ENCODE data around the gene PRPF6. TPM values are rescaled to one million over a fixed set of nuclear protein-coding genes. Genes with fewer than 3 reads are reported as not detected.

PRPF6 gene
- total RNA-seq, 1 experiment from 2014 or later: 181 TPM

GRCh38 chr20:64062596-64063388, 81.9 kb downstream of the PRPF6 start, which contains the start of gene TCEA2:
TCEA2 (plus strand) TSS chr20:64063198; CDS start chr20:64063313, 115 bp downstream.
- peaks cover 23% of the 10 kb centered on the region for H3K4me1 ChIP-seq
- H3K27me3 ChIP-seq (replicated peaks; ENCODE audit: control insufficient read depth, insufficient read depth, low read length): no peaks in the 10 kb centered on the region
- TF ChIP-seq CTCF (IDR thresholded peaks at IDR 0.05; ENCODE audit: insufficient read depth in 1 of 2, low read depth in 1 of 2, low read length in 1 of 2, severe bottlenecking in 1 of 2, unreplicated experiment in 1 of 2): no peak
- peak within 1 kb of the TSS; percentile 74 for H3K4me3 ChIP-seq (ENCODE audit: low read depth, low read length)
- peak; percentile 99 to 100 for DNase-seq
- intact Hi-C loops (cut with micrococcal nuclease; ENCODE audit: unreplicated experiment): loop anchor here (1.0 to 10.0 kb wide), 5 partner anchors 13 to 168 kb away; partner anchors contain the start of genes DNAJC5, PRPF6, RGS19 and SOX18
- H3K27me3 Mint-ChIP-seq (ENCODE audit: insufficient read depth, unreplicated experiment): no peaks in the 10 kb centered on the region
- peak within 1 kb of the TSS; percentile 81 for H3K4me3 Mint-ChIP-seq (ENCODE audit: unreplicated experiment)
- no peaks in the 10 kb centered on the region for H3K36me3 ChIP-seq (ENCODE audit: control insufficient read depth, insufficient read depth, low read length)
- no peaks in the 10 kb centered on the region for H3K9me3 ChIP-seq
- ChIA-PET CTCF (interaction anchor here (0.6 to 6.2 kb wide), 18 partner anchors 8 to 525 kb away, joined by 3 to 101 read pairs (median 5); partner anchors contain the start of genes C20orf204, LKAAEAR1, OPRL1 and PRPF6), POLR2A (interaction anchor here (0.5 to 1.9 kb wide), 19 partner anchors 9 to 1697 kb away, joined by 3 to 11 read pairs (median 4); partner anchors contain the start of genes OPRL1, PPDPF, RGS19 and SAMD10)
- H3K36me3 Mint-ChIP-seq (ENCODE audit: insufficient read depth, unreplicated experiment): no peaks in the 10 kb centered on the region
- no peaks in the 10 kb centered on the region for H3K9me3 Mint-ChIP-seq (ENCODE audit: unreplicated experiment)
- BruUV-seq (replicated peaks): no TSS peak
- H3K4me1 Mint-ChIP-seq (ENCODE audit: low read depth, unreplicated experiment): peaks cover 28% of the 10 kb centered on the region
- H3K27ac Mint-ChIP-seq (ENCODE audit: unreplicated experiment): peak within 1 kb of the TSS; percentile 16

GRCh38 chr20:64063389-64064144, 82.6 kb downstream of the PRPF6 start:
- Histone ChIP-seq H3K36me3 (ENCODE audit: control insufficient read depth, insufficient read depth, low read length) (no peaks in the 10 kb centered on the region), H3K27me3 (replicated peaks; ENCODE audit: control insufficient read depth, insufficient read depth, low read length) (no peaks in the 10 kb centered on the region), H3K9me3 (no peaks in the 10 kb centered on the region), H3K4me3 (ENCODE audit: low read depth, low read length) (peak overlapping the region; percentile 74), H3K4me1 (peaks cover 15% of the 10 kb centered on the region)
- Mint-ChIP-seq H3K9me3 (ENCODE audit: unreplicated experiment) (no peaks in the 10 kb centered on the region), H3K27me3 (ENCODE audit: insufficient read depth, unreplicated experiment) (no peaks in the 10 kb centered on the region), H3K36me3 (ENCODE audit: insufficient read depth, unreplicated experiment) (no peaks in the 10 kb centered on the region), H3K27ac (ENCODE audit: unreplicated experiment) (peak overlapping the region; percentile 16), H3K4me1 (ENCODE audit: low read depth, unreplicated experiment) (peaks cover 21% of the 10 kb centered on the region), H3K4me3 (ENCODE audit: unreplicated experiment) (peak overlapping the region; percentile 81)
- CTCF ChIA-PET: interaction anchor here (0.6 to 6.2 kb wide), 18 partner anchors 7 to 526 kb away, joined by 3 to 101 read pairs (median 6); partner anchors contain the start of genes C20orf204, LKAAEAR1, OPRL1 and PRPF6
- TF ChIP-seq CTCF (IDR thresholded peaks at IDR 0.05; ENCODE audit: insufficient read depth in 1 of 2, low read depth in 1 of 2, low read length in 1 of 2, severe bottlenecking in 1 of 2, unreplicated experiment in 1 of 2): no peak
- POLR2A ChIA-PET: interaction anchor here (0.5 to 1.9 kb wide), 18 partner anchors 9 to 1698 kb away, joined by 3 to 11 read pairs (median 4); partner anchors contain the start of genes OPRL1, PPDPF, RGS19 and SAMD10
- peak in 1 of 2 experiments; percentile 59 for DNase-seq
- intact Hi-C loops (cut with micrococcal nuclease; ENCODE audit: unreplicated experiment): loop anchor here (1.0 to 10.0 kb wide), 5 partner anchors 14 to 169 kb away; partner anchors contain the start of genes DNAJC5, PRPF6, RGS19 and SOX18
- TSS peak; percentile 78 for BruUV-seq (replicated peaks)

Measured in Caco-2 (cell line).